HG03439 (cell line): ENCODE results near the gene PURA.
A peak's percentile ranks its signal among the peaks of the same experiment; 100 is the strongest.

Source experiments
- ATAC-seq: cut with Tn5 transposase; IDR thresholded peaks from one replicate; pipeline ENCODE4 v1.9.1; 2021; ENCODE audit warnings: mild to moderate bottlenecking, moderate library complexity; ENCODE audit not compliant: unreplicated experiment

The PURA gene

GRCh38 chr5:140157032-140157781 lies 43.3 kb downstream of the PURA start:
- ATAC-seq = peak; percentile 90

GRCh38 chr5:140159014-140159927 lies 45.4 kb downstream of the PURA start:
- ATAC-seq = no peak

- ATAC-seq = no peak
Observed at GRCh38 chr5:140162275-140162674, 48.4 kb downstream of the PURA start.

- ATAC-seq = no peak
Observed at GRCh38 chr5:140162781-140163180, 48.9 kb downstream of the PURA start.

- no peak for ATAC-seq
Observed at GRCh38 chr5:140165101-140165922, 51.4 kb downstream of the PURA start.

GRCh38 chr5:140165923-140166270 lies 52.0 kb downstream of the PURA start:
- no peak for ATAC-seq

GRCh38 chr5:140166911-140167310 lies 53.0 kb downstream of the PURA start:
- no peak for ATAC-seq

GRCh38 chr5:140168371-140168770 lies 54.5 kb downstream of the PURA start:
- ATAC-seq = no peak

GRCh38 chr5:140169410-140169809 lies 55.5 kb downstream of the PURA start:
- ATAC-seq = no peak

- no peak for ATAC-seq
Observed at GRCh38 chr5:140172483-140172882, 58.6 kb downstream of the PURA start.

GRCh38 chr5:140174014-140174413 lies 60.1 kb downstream of the PURA start:
- ATAC-seq = no peak

- ATAC-seq = peak; percentile 95
Observed at GRCh38 chr5:140174465-140175366, 60.8 kb downstream of the PURA start, which contains the start of gene CYSTM1. CYSTM1 (plus strand) TSS chr5:140175188; CDS start chr5:140194466, 19,278 bp downstream.
